Right lung (tissue), 5 donors: ENCODE results near the gene MSL3B. TPM values are rescaled to one million over a fixed set of nuclear protein-coding genes. Genes with fewer than 3 reads are reported as not detected.

Experiments
- DNase-seq, 2 donors: peaks; one replicate each; pipeline ENCODE4 v3.0.0-alpha.2; 2013
- polyA plus RNA-seq, 5 donors: library from polyadenylated mRNA; unstranded; fragments of 120-200 nt; gene quantifications; one replicate each; pipeline versions ENCODE4 v1.2.1 to v1.2.3, GENCODE V29; 2013; ENCODE audit warnings: inconsistent platforms in 1 of 5, low replicate concordance in 1 of 5; ENCODE audit not compliant: insufficient read length in 5 of 5, insufficient read depth in 1 of 5

Gene MSL3B

GRCh38 chr2:233817995-233818638 lies 50.1 kb downstream of the MSL3B start:
- no peak for DNase-seq

- DNase-seq, result no peak
These were observed 50.8 kb downstream of the MSL3B start for GRCh38 chr2:233817361-233817911.

- no peak for DNase-seq
These were observed 51.4 kb downstream of the MSL3B start for GRCh38 chr2:233816771-233817170.

GRCh38 chr2:233816334-233816733 lies 51.9 kb downstream of the MSL3B start:
- no peak for DNase-seq

- no peak for DNase-seq
These were observed 52.3 kb downstream of the MSL3B start for GRCh38 chr2:233815861-233816260.

Other genes with a start within 250 kb of the MSL3B start
- not detected for gene UGT1A10, start 231.9 kb downstream of the MSL3B start, polyA plus RNA-seq
- gene UGT1A9, start 196.5 kb downstream of the MSL3B start, polyA plus RNA-seq, result not detected
- gene UGT1A7, start 186.5 kb downstream of the MSL3B start, polyA plus RNA-seq, result not detected
- gene UGT1A6, start 175.5 kb downstream of the MSL3B start, polyA plus RNA-seq, result under 1 TPM in 1 of 5 donors, not detected in 4; 0.22 TPM
- not detected for gene UGT1A5, start 155.5 kb downstream of the MSL3B start, polyA plus RNA-seq
- gene UGT1A4, start 149.7 kb downstream of the MSL3B start, polyA plus RNA-seq, result not detected
- not detected for gene UGT1A3, start 139.3 kb downstream of the MSL3B start, polyA plus RNA-seq
- under 1 TPM in 4 of 5 donors, not detected in 1; 0.05 to 0.10 (median 0.08) TPM for gene UGT1A1, start 108.1 kb downstream of the MSL3B start, polyA plus RNA-seq
- gene MROH2A, start 90.1 kb downstream of the MSL3B start, polyA plus RNA-seq, result 1 to 10 TPM in 1 of 5 donors, under 1 TPM in 4; 0.27 to 1.3 (median 0.55) TPM
- 10 to 100 TPM; 15.4 to 48.8 (median 28.9) TPM for gene HJURP, start 13.9 kb downstream of the MSL3B start, polyA plus RNA-seq
- gene TRPM8, start 49.0 kb upstream of the MSL3B start, polyA plus RNA-seq, result under 1 TPM in 4 of 5 donors, not detected in 1; 0.11 to 0.28 (median 0.27) TPM
- gene SPP2, start 182.3 kb upstream of the MSL3B start, polyA plus RNA-seq, result under 1 TPM in 1 of 5 donors, not detected in 4; 0.27 TPM